Endometrial microvascular endothelial cells (primary cell): Measurements from ENCODE around the gene EXOC3L4. TPM values are rescaled to one million over a fixed set of nuclear protein-coding genes. Genes with fewer than 3 reads are reported as not detected.
"Not testable (repeated sequence)": the region's sequence is repeated elsewhere in the genome, so short reads cannot be mapped to it uniquely, and the experiment has no call there.

Experiments used
- in situ Hi-C: cut with HindIII; loops from 2 replicates; pipeline ENCODE4 v1.10.0; 2017; ENCODE audit warnings: low sequenced_read_pairs, low pct_unique_long_range_greater_than_20kb; ENCODE audit errors: inconsistent ontology term
- total RNA-seq: library from RNA; depleted of rRNA; stranded (reverse); fragments of >200 nt; gene quantifications from one replicate; pipeline ENCODE4 v1.2.3, GENCODE V29; 2015; ENCODE audit errors: inconsistent ontology term

The EXOC3L4 gene
- total RNA-seq: not detected

DNA sequence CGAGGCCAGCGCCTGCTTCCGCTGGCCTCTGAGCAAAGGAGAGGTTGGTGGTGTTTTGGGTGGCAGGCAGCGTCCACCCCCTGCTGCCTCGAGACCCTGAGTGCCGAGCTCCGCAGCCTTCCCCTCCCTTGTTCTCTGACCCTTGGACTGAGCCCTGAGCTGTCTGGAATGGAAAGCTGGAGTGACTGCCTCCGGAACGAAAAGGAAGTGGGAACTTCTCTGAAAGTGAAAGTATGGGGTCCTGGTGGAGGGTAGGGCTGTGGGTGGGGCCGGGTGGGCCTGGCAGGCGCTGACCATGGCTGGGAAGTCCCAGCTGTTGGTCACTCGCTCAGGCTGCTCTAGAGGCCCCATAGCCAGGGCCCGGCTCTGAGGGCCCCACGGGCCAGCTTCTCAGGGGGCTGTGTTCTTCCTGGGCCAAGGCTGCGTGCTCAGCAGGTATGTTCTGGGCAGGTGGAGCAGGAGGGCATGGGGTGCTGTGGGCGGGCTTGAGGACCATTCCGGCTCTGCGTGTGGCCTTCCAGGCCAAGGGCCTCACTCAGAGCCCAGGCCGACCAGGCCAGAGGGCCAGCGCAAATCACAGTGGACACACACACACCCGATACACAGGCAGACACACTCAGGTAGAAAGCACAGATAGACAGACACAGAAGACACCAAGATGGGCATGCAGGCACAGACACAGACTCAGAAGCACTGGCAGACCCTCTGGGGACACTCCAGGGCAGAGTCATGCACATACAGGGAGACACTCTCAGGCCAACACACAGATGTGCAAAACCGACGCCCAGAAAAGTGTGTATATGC lies at the start of gene EXOC3L4:
EXOC3L4 (plus strand) TSS at position 320 of the 804 bp plus-strand sequence. CDS start 5,495 bp downstream, outside the sequence.
- in situ Hi-C loops: no loop called here

DNA sequence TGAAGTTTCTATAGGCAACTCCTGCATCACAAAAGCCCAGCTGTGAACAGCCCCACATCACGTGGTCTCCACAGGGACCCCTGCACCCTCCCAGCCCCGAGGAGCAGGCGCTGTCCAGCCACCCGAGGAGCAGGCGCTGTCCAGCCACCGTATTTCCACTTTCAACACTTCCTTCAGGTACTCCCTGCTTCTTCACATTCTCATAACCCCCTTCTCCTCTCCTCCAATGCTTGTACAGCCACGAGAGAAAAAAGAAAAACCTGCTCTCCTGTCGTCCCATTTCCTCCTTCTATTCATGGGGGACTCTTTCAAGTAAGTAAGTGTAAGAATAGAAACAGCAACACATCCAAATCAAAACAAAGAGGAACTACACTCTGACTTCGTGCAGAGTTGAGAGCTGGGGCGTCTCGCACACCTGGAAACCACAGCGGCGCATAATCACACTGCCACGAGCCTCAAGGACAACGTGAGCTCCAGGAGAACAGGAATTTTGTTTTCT lies 49.1 kb upstream of the EXOC3L4 start:
- in situ Hi-C loops: no loop called here

GRCh38 chr14:103047453-103047852 lies 47.1 kb upstream of the EXOC3L4 start:
- in situ Hi-C loops: not testable (repeated sequence)

DNA sequence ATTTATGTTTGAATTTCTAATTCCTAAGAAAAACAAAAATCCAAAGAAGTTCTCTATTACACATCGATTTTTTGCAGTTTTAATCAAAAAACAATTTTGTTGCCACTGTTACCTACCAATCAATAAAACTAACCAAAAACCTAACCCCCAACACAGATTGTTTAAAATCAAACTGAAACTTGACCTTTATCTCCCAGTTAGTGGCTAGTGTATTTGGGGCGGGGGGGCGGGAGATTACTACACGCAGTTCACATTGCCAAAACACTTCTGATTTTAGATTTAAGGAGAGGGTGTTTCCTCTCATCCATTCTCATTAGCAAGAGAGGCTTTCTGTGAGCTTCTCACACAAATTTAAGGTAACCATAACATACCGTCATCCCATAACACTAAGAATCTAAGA lies 43.6 kb upstream of the EXOC3L4 start:
- in situ Hi-C loops: no loop called here

DNA sequence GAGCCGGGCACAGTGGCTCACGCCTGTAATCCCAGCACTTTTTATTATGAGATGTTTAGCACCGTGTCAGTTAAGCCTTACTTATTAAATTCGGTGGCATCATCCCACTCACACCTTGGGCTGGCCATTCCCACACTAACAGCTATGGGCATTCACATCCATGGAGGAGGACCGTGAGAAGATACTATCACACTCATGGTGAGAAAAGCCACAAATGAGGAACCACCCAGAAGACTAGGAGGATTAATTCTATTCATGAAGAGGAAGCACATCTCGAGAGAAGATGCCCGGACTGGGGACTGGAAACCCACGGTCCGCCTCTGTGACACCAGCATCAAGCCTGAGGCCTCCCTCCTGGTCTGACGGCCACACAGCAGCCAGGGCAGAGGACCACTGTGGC lies 42.1 kb upstream of the EXOC3L4 start:
- in situ Hi-C loops: no loop called here

GRCh38 chr14:103055695-103056094 lies 38.8 kb upstream of the EXOC3L4 start:
- in situ Hi-C loops: no loop called here

GRCh38 chr14:103056322-103057027 lies 38.0 kb upstream of the EXOC3L4 start:
- in situ Hi-C loops: no loop called here

GRCh38 chr14:103057028-103057371 lies 37.5 kb upstream of the EXOC3L4 start:
- in situ Hi-C loops: no loop called here

- in situ Hi-C loops: no loop called here
Measured at GRCh38 chr14:103057372-103058163, 37.0 kb upstream of the EXOC3L4 start, which contains the start of gene CDC42BPB. TSS of gene CDC42BPB (minus strand) at chr14:103057549. CDS start at chr14:103057173, 376 bp downstream.

DNA sequence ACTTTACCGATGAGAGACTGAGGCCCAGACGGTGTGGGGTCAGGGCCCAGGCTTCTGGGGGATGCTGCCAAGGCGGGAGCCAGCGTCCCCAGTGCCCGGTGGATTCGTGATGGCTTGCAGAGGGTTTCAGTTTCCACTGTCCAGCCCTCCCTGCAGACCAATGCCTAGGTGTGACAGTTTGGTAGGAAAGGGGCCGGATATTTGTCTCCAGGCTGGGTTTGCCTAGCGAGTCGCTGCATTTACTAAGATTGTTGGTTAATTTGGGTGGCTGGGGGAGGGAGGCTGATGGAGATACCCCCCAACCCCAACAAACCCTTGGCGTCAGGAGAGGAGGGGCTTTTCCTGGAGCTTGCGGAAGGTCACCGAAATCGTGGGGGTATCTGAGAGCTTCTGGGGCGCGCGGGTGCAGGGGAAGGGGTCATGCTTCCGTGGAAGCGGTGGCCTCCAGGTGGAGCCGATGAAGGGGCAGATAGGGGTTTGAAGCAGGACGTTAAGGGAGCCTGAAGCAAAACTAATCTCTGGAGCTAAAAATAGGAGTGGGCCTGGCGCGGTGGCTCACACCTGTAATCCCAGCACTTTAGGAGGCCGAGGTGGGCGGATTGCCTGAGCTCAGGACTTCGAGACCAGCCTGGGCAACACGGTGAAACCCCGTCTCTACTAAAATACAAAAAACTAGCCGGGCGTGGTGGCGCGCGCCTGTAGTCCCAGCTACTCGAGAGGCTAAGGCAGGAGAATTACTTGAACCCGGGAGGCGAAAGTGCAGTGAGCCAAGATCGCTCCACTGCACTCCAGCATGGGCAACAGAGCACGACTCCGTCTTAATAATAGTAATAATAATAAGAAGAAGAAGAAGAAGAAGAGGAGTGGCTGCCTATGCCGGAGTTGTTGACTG lies 36.1 kb upstream of the EXOC3L4 start:
- in situ Hi-C loops: no loop called here

DNA sequence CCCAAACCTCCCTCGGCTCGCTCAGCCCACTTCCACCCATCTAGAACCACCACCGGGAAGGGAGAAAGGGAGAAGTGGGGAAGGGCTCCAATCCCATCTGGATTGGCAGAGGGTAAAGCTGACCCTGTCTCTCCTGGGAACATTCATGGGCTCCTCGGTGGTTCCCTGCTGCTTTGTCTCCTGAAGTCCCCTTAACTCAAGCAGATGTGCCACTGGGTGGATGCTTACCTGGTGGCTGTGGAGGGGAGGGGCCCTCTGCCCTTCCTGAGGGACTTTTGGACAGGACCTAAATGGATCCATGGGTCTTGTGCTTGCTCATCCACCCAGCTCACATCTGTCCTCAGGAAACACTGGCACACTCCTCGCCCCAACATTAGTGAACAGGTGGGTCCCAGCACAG lies 35.0 kb upstream of the EXOC3L4 start:
- in situ Hi-C loops: no loop called here

- in situ Hi-C loops: no loop called here
Measured at GRCh38 chr14:103061482-103061976, 33.0 kb upstream of the EXOC3L4 start.

DNA sequence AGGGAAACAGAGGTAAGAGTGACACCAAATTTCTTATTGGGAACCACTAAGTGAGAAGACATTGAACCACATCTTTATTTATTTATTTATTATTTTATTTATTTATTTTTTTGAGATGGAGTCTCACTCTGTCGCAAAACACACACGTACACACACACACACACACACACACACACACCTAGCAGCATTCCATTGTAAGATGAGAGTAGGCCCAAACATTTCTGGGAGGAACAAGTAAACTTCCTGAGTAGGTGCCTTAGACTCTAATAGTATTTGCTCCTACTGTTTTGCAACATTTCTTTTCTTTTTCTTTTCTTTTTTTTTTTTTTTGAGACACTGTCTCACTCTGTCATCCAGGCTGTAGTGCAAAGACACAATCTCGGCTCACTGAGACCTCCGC lies 30.1 kb upstream of the EXOC3L4 start:
- in situ Hi-C loops: no loop called here

DNA sequence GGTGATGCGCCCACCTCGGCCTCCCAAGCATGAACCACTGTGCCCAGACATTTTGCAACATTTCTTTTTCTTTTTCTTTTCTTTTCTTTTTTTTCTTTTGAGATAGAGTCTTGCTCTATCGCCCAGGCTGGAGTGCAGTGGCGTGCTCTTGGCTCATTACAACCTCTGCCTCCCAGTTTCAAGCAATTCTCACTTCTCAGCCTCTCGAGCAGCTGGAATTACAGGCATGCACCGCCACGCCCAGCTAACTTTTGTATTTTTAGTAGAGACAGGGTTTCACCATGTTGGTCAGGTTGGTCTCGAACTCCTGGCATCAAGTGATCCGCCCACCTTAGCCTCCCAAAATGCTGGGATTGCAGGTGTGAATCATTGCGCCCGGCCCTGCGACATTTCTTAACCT lies 29.5 kb upstream of the EXOC3L4 start:
- in situ Hi-C loops: no loop called here

DNA sequence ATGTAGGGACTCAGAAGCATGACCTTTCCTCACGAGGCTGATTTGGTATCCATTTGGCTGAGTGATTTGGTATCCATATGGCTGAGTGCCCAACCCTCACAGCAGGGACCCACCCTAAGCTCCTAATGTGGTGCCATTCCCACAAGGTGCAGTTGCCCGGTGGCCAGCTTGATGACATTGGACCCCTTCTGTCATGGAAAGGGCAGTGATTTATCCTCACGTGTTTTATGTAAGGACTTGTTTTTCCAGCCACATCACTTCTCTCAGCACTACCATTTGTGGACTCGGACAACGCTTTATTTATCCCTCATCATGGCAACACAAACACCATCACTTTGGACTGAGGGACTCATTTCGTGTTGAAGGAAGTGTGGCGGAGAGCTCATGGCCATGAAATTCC lies 28.7 kb upstream of the EXOC3L4 start:
- in situ Hi-C loops: no loop called here

DNA sequence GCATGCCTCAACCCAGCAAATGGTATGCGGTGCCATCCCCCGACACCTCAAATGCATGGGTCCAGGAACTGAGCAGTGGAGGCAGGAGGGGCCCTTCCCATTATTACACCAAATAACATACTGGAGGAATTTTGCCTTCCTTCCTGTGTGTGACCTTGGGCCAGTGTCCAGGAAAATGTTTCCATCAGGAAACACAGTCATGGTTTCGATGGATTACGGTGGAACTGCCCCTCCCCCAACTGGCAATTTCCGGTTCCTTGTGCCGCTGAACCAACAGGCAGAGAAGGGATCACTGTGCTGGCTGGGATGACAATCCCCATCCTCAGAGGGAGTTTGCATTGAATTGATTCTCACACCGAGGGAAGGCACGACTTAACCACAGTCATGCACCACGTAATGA lies 28.1 kb upstream of the EXOC3L4 start:
- in situ Hi-C loops: no loop called here

- in situ Hi-C loops: no loop called here
Measured at GRCh38 chr14:103067231-103067954, 27.1 kb upstream of the EXOC3L4 start.
